Nephron (organoid): ENCODE data around the gene SLC6A1.

Experiments used
- H3K27ac Mint-ChIP-seq, 3 experiments: 2 replicates each; pipeline ENCODE4 v1.8.0; 2020; ENCODE audit warnings: mixed read lengths in 3 of 3, mild to moderate bottlenecking in 2 of 3, moderate library complexity in 1 of 3
- H3K27me3 Mint-ChIP-seq: 2 replicates; pipeline ENCODE4 v1.8.0; 2021; ENCODE audit warnings: low read depth, mild to moderate bottlenecking, moderate library complexity, mixed read lengths
- H3K36me3 Mint-ChIP-seq: 2 replicates; pipeline ENCODE4 v1.8.0; 2020; ENCODE audit warnings: low read depth, mixed read lengths
- H3K4me1 Mint-ChIP-seq: 2 replicates; pipeline ENCODE4 v1.8.0; 2020; ENCODE audit warnings: mixed read lengths
- H3K4me3 Mint-ChIP-seq, 3 experiments: 2 replicates each; pipeline ENCODE4 v1.8.0; 2020; ENCODE audit warnings: mild to moderate bottlenecking in 3 of 3, mixed read lengths in 3 of 3, moderate library complexity in 2 of 3
- H3K9me3 Mint-ChIP-seq: 2 replicates; pipeline ENCODE4 v1.8.0; 2020; ENCODE audit warnings: mixed read lengths
- TF ChIP-seq, protein P1 (sequence below), 3 experiments: fragments of 200-600 bp; sonication (generic); IDR thresholded peaks; one replicate each; pipeline ENCODE4 v1.5.0; 2021; ENCODE audit warnings: antibody characterized with exemption in 3 of 3; ENCODE audit not compliant: unreplicated experiment in 3 of 3

SLC6A1 gene

GRCh38 chr3:11024181-11024580 is 31.6 kb downstream of the SLC6A1 start:
- peaks cover 15% of the 10 kb centered on the region for H3K9me3 Mint-ChIP-seq
- no peak overlapping the region for H3K27ac Mint-ChIP-seq
- no peaks in the 10 kb centered on the region for H3K36me3 Mint-ChIP-seq
- TF ChIP-seq, protein P1, sequence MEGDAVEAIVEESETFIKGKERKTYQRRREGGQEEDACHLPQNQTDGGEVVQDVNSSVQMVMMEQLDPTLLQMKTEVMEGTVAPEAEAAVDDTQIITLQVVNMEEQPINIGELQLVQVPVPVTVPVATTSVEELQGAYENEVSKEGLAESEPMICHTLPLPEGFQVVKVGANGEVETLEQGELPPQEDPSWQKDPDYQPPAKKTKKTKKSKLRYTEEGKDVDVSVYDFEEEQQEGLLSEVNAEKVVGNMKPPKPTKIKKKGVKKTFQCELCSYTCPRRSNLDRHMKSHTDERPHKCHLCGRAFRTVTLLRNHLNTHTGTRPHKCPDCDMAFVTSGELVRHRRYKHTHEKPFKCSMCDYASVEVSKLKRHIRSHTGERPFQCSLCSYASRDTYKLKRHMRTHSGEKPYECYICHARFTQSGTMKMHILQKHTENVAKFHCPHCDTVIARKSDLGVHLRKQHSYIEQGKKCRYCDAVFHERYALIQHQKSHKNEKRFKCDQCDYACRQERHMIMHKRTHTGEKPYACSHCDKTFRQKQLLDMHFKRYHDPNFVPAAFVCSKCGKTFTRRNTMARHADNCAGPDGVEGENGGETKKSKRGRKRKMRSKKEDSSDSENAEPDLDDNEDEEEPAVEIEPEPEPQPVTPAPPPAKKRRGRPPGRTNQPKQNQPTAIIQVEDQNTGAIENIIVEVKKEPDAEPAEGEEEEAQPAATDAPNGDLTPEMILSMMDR (IDR thresholded peaks at IDR 0.05; ENCODE audit: unreplicated experiment in 3 of 3), result no peak
- no peak overlapping the region for H3K4me3 Mint-ChIP-seq
- H3K27me3 Mint-ChIP-seq, result peaks cover 51% of the 10 kb centered on the region
- no peaks in the 10 kb centered on the region for H3K4me1 Mint-ChIP-seq

- Mint-ChIP-seq H3K4me3 (no peak overlapping the region), H3K27me3 (peaks cover 45% of the 10 kb centered on the region), H3K4me1 (no peaks in the 10 kb centered on the region), H3K27ac (no peak overlapping the region), H3K9me3 (peaks cover 14% of the 10 kb centered on the region), H3K36me3 (no peaks in the 10 kb centered on the region)
- TF ChIP-seq, protein P1 (IDR thresholded peaks at IDR 0.05; ENCODE audit: unreplicated experiment in 3 of 3), result no peak
Measured at GRCh38 chr3:11029948-11030347, 37.4 kb downstream of the SLC6A1 start.

DNA sequence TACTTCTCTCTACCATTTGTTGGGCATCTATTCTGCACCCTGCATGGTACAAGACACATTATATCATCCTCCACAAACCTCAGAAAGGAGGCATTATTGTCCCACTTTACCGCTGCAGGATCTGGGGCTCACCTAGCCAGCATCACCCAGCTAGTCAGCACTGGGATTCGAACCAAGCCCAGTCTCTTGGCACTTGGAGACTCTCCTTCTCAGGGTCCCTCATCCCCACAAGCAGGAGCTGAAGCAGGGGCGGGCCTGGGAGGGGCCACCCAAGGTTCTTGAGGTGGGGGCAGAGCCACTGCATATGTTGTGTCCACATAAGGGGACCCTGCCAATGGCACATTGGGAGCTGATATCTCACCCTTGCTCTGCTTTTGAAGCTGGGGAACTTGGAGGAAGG is 41.3 kb downstream of the SLC6A1 start:
- TF ChIP-seq, protein P1 (IDR thresholded peaks at IDR 0.05; ENCODE audit: unreplicated experiment in 3 of 3), result no peak
- no peak overlapping the region for H3K4me3 Mint-ChIP-seq
- H3K27ac Mint-ChIP-seq, result no peak overlapping the region
- no peaks in the 10 kb centered on the region for H3K36me3 Mint-ChIP-seq
- H3K27me3 Mint-ChIP-seq, result peaks cover 31% of the 10 kb centered on the region
- H3K9me3 Mint-ChIP-seq, result no peaks in the 10 kb centered on the region
- H3K4me1 Mint-ChIP-seq, result no peaks in the 10 kb centered on the region

DNA sequence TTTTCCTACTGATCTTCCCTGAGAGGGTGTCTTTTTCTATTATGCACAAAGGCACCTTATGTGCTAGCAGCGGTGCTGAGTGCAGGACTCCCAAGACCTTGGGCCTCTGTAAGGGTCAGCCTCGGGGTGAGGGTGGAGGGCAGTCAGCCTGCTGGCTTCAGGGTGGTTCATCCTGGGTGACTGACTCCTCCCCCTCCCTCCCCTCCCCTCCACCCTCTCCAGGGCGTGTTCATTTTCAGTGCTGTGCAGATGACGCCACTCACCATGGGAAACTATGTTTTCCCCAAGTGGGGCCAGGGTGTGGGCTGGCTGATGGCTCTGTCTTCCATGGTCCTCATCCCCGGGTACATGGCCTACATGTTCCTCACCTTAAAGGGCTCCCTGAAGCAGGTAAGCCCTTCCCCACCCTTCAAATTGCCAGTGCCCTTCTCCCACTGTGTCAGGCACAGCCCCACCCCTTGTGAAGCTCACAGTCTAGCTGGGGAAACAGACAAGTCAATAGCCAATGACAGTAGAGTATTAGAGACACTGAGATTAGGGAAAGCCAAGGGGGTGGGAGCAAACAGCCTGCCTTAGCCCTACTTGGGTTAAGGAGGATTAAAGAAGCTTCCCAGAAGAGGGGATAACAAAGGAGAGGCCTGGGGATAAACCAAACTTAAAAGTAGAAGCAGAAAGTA is 41.9 kb downstream of the SLC6A1 start:
- Mint-ChIP-seq H3K9me3 (no peaks in the 10 kb centered on the region), H3K4me3 (no peak overlapping the region), H3K27me3 (peaks cover 25% of the 10 kb centered on the region), H3K4me1 (no peaks in the 10 kb centered on the region), H3K36me3 (no peaks in the 10 kb centered on the region), H3K27ac (no peak overlapping the region)
- TF ChIP-seq, protein P1 (IDR thresholded peaks at IDR 0.05; ENCODE audit: unreplicated experiment in 3 of 3), result no peak

GRCh38 chr3:11035757-11036505 is 43.4 kb downstream of the SLC6A1 start:
- H3K27ac Mint-ChIP-seq, result no peak overlapping the region
- H3K36me3 Mint-ChIP-seq, result no peaks in the 10 kb centered on the region
- no peaks in the 10 kb centered on the region for H3K4me1 Mint-ChIP-seq
- peaks cover 25% of the 10 kb centered on the region for H3K27me3 Mint-ChIP-seq
- TF ChIP-seq, protein P1 (IDR thresholded peaks at IDR 0.05; ENCODE audit: unreplicated experiment in 3 of 3), result no peak
- H3K9me3 Mint-ChIP-seq, result no peaks in the 10 kb centered on the region
- no peak overlapping the region for H3K4me3 Mint-ChIP-seq
